DMS53 treated with DMSO at 0.1 percent for 48 hours (cell line): ENCODE measurements around the gene MED13L.

ENCODE experiments used
- DNase-seq: peaks from one replicate; lab custom pipeline; 2025; ENCODE audit not compliant: unreplicated experiment; lab: John Stamatoyannopoulos, UW

MED13L gene

DNA sequence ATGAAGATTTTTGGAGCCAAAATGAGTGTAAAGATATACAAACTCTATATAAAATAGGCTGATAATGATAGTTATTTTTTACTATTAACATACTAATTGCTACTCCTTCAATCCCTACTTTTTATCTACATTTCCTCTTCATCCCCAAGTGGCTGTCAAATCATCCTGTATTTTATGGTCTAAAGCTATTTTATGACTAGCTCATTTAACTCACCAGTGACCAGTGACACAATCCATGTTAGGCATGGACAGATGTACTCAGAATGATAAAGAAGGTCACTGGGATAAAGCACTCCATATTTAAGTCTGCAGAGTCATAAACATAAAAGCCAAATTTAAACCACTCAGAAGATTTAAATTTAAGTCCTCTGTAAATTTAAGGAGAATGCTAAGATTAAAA lies 183.0 kb downstream of the MED13L start:
- DNase-seq = no peak

- no peak for DNase-seq
Observed at GRCh38 chr12:116093915-116094314, 183.6 kb downstream of the MED13L start.

- no peak for DNase-seq
Observed at GRCh38 chr12:116092776-116093175, 184.7 kb downstream of the MED13L start.

DNA sequence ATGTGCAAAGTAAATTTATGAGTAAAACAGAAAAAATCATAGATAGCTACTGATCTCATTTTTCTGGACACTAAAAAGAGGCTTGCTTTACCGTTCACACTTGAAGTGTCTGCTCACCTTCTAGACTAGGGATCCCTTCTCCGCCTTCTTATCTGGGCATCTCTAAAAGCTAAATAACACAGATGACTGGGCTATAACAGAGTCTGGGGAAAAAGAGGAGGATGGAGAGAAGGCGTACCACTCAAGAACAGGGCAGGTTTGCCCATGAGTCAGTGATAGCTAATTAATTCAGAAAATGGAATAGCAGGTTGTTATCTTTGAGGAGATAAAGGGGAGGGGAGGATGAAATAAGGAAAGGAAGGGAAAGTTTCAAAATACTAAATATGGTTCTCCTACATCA lies 185.3 kb downstream of the MED13L start:
- DNase-seq = no peak

GRCh38 chr12:116091579-116091978 lies 185.9 kb downstream of the MED13L start:
- no peak for DNase-seq

DNA sequence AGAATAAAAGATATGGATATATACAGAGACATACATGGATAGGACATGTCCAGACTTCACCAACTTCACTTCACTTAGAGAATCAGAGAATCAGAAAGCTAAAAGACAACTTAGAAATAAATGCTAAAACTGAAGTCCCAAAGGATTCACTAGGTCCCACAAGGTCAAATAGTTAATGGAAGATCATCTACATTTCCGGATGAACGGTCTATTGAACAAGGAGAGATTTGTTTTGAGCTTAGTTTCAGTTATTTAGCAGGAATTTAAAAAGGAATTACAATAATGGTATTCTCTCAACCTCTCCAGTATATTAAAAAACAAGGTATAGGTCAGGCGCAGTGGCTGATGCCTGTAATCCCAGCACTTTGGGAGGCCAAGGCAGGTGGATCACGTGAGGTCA lies 187.0 kb downstream of the MED13L start:
- no peak for DNase-seq

GRCh38 chr12:116089080-116089479 lies 188.4 kb downstream of the MED13L start:
- no peak for DNase-seq

- DNase-seq = no peak
Observed at GRCh38 chr12:116087962-116088361, 189.5 kb downstream of the MED13L start.

DNA sequence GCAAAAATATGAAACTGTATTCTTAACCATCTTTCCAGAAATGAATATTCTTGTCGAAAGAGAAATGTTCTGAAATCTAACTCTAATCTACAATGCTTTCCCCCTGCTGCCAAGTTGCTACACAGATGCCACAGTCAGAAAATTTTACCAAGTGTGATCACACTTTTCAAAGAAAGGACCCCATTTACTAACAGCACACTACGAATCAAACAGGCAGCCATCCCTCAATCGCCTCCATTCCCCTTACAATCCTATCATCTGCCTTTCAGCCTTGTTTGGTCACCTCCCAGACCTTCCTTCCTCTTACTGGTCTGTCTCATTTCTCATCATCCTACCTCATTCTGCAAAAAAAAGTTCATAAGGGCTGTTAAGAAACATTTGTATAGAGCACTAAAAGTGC lies 190.1 kb downstream of the MED13L start:
- DNase-seq = no peak

GRCh38 chr12:116080415-116080814 lies 197.1 kb downstream of the MED13L start:
- DNase-seq = no peak

DNA sequence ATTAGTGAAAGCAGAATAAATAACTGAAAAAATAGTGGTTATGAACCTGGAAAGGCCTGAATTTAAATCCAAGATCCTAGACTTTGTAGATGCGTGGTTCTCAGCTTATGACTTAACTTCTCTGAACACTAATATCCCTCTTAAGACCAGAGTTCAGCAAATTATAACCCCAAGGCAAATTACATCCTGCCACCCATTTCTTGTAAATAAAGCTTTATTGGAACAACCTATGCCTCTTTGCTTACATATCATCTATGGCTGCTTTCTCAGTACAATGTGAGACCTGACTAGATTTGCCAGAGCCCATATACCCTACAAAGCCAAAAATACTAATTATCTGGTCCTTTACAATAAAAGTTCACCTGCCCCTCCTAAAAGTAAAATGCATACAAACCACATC lies 199.1 kb downstream of the MED13L start:
- no peak for DNase-seq

DNA sequence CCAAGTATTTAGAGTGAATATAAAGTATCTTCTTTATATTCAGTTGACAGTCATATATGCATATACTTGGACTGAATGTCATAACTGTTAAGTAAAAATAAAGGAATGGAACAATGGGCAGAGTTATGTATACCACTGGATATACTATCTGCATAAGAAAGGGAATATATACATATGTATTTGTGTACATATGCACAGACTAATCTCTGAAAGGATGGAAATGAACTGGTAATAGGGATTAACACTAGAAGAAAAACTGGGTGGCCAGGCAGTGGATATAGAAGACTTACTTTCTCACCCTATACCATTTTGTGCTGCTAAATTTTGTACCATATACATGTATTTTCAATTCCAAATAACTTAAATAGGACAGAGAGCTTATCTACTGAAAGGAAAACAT lies 200.1 kb downstream of the MED13L start:
- no peak for DNase-seq

DNA sequence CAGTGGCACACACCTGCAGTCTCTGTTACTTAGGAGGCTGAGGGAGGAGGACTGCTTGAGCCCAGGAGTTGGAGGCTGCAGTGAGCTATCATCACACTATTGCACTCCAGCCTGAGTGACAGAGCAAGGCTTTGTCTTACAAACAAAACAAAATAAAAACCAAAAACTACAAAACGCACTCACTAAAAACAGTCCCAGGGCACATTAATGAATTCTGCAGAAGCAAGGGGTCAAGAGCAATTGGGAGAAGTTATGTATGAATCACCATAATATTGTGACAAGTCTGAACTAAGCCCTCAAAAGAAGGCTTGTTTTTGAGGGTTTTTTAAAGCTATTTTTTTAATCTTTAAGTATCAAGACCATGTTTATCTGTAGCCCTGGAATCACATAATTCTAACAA lies 201.1 kb downstream of the MED13L start:
- no peak for DNase-seq

DNA sequence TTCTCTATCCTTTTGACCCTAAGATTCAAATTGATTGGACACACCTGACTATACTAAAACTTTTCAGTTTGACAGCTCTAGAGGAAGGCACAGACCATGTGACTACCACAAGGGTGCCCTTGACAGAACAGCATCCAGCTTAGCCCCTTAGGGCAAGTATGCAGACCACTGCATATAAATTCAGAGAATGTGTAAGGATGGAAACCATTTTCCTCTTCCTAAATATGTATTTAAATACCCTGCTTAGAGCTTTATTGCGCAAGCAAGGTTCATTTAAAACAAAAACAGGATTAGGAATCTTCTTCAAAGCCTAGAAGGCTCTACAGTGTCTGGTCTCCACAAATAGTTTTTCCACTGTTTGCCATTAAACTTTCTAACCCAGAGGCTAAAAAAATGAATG lies 202.8 kb downstream of the MED13L start:
- no peak for DNase-seq

GRCh38 chr12:116071555-116072230 lies 205.8 kb downstream of the MED13L start:
- no peak for DNase-seq

- DNase-seq = no peak
Observed at GRCh38 chr12:116070444-116070843, 207.0 kb downstream of the MED13L start.

GRCh38 chr12:116069943-116070342 lies 207.6 kb downstream of the MED13L start:
- no peak for DNase-seq

GRCh38 chr12:116068853-116069252 lies 208.6 kb downstream of the MED13L start:
- no peak for DNase-seq

DNA sequence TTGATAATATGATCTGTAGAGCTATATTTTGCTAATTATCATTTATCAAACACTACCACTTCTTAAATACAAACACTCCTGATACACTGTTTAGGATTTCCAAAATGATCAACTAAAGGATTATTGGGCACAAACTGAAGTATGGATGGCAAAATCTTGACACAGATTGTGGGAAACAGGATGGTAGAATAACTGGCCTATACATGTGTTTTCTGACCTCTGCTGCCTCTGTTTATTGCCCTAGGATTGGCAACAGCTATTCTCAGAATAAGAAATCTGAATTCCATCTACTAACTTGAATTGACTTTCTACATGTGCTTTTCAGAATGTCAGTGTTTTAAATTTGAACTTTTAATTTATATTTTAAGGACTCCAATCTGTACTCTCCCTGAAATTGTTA lies 209.1 kb downstream of the MED13L start:
- no peak for DNase-seq

- DNase-seq = no peak
Observed at GRCh38 chr12:116067892-116068291, 209.6 kb downstream of the MED13L start.

- peak; percentile 67 for DNase-seq
Observed at GRCh38 chr12:116066381-116067230, 210.9 kb downstream of the MED13L start.

GRCh38 chr12:116065606-116066005 lies 211.9 kb downstream of the MED13L start:
- no peak for DNase-seq

GRCh38 chr12:116064493-116064892 lies 213.0 kb downstream of the MED13L start:
- no peak for DNase-seq
